B cell (primary cell): ENCODE results near the gene TPST1. TPM values are rescaled to one million over a fixed set of nuclear protein-coding genes. Genes with fewer than 3 reads are reported as not detected.

ENCODE experiments used
- ATAC-seq: fragments of 200-7000 bp; cut with Tn5 transposase; one replicate; pipeline ENCODE4 v1.10.0; 2021; ENCODE audit warnings: low read depth, mild to moderate bottlenecking, moderate number of reproducible peaks, moderate library complexity
- CTCF ChIA-PET: fragments of 350-600 bp; sonication (Branson Sonifier 250); formaldehyde crosslinking; loops from one replicate; lab custom pipeline; 2021; ENCODE audit warnings: antibody characterized with exemption, inconsistent platforms; lab: Charles Lee
- POLR2A ChIA-PET: fragments of 350-600 bp; sonication (Branson Sonifier 250); formaldehyde crosslinking; loops from one replicate; lab custom pipeline; 2021; ENCODE audit warnings: antibody characterized with exemption; lab: Charles Lee
- DNase-seq: peaks from one replicate; pipeline ENCODE4 v3.0.0; 2013
- H2AFZ ChIP-seq: 2 replicates; pipeline ENCODE4 v1.6.1; 2012; ENCODE audit warnings: mild to moderate bottlenecking, low read depth, low read length; ENCODE audit not compliant: insufficient read depth, poor library complexity, severe bottlenecking
- H3K27ac ChIP-seq, 2 donors: 1 replicate in 1 of 2; 2 replicates in 1 of 2; pipeline ENCODE4 v1.5.1; 2012 to 2013; ENCODE audit warnings: low read length in 2 of 2, mild to moderate bottlenecking in 2 of 2, moderate library complexity in 1 of 2
- H3K27me3 ChIP-seq, 4 experiments: fragments of 200-600 bp in 1 of 4; sonication (generic) in 1 of 4; replicated peaks in 1 of 4; 1 replicate in 2 of 4; 2 replicates in 2 of 4; pipeline versions ENCODE4 v1.6.1 to v1.7.0; 2013 to 2016; ENCODE audit warnings: low read length in 3 of 4, mild to moderate bottlenecking in 2 of 4, mixed read lengths in 1 of 4, moderate library complexity in 1 of 4; ENCODE audit not compliant: insufficient read depth in 4 of 4, control insufficient read depth in 3 of 4; ENCODE audit errors: control extremely low read depth in 1 of 4
- H3K36me3 ChIP-seq, 2 experiments: replicated peaks in 1 of 2; 1 replicate in 1 of 2; 2 replicates in 1 of 2; pipeline versions ENCODE4 v1.6.1 to v1.7.1; 2013; ENCODE audit warnings: low read length in 1 of 2; ENCODE audit not compliant: insufficient read depth in 2 of 2, control insufficient read depth in 1 of 2; ENCODE audit errors: control extremely low read depth in 1 of 2, extremely low read depth in 1 of 2
- H3K4me1 ChIP-seq, 2 donors: fragments of 200-600 bp in 1 of 2; sonication (generic) in 1 of 2; 1 replicate in 1 of 2; 2 replicates in 1 of 2; pipeline versions ENCODE4 v1.5.1 to v1.6.1; 2013 to 2017; ENCODE audit warnings: low read length in 2 of 2; ENCODE audit not compliant: control insufficient read depth in 2 of 2, insufficient read depth in 2 of 2
- H3K4me2 ChIP-seq: replicated peaks from 2 replicates; pipeline ENCODE3; 2012; ENCODE audit warnings: mild to moderate bottlenecking, low read depth, low read length; ENCODE audit not compliant: poor library complexity, severe bottlenecking
- H3K4me3 ChIP-seq, 5 experiments: fragments of 200-600 bp in 1 of 5; sonication (generic) in 1 of 5; 1 replicate in 3 of 5; 2 replicates in 2 of 5; pipeline versions ENCODE4 v1.5.1 to v1.7.0; 2011 to 2016; ENCODE audit warnings: low read length in 4 of 5, mild to moderate bottlenecking in 4 of 5, low read depth in 2 of 5, control low read depth in 1 of 5, moderate library complexity in 1 of 5; ENCODE audit not compliant: insufficient read depth in 1 of 5; ENCODE audit errors: control extremely low read depth in 1 of 5, extremely low read depth in 1 of 5
- H3K79me2 ChIP-seq: fragments of 200-600 bp; sonication (generic); one replicate; pipeline ENCODE4 v1.6.0; 2016; ENCODE audit warnings: low read length; ENCODE audit not compliant: control insufficient read depth, insufficient read depth
- H3K9ac ChIP-seq: fragments of 200-600 bp; sonication (generic); 2 replicates; pipeline ENCODE4 v1.6.1; 2017; ENCODE audit warnings: mild to moderate bottlenecking, low read length, moderate library complexity
- H3K9me3 ChIP-seq, 3 donors: one replicate each; pipeline versions ENCODE4 v1.6.1 to v1.7.1; 2013; ENCODE audit warnings: low read length in 2 of 3; ENCODE audit not compliant: control insufficient read depth in 2 of 3, insufficient read depth in 1 of 3; ENCODE audit errors: control extremely low read depth in 1 of 3
- H4K20me1 ChIP-seq: 2 replicates; pipeline ENCODE4 v1.6.0; 2012; ENCODE audit warnings: mild to moderate bottlenecking, low read length; ENCODE audit not compliant: insufficient read depth, control insufficient read depth, poor library complexity, severe bottlenecking
- H3K27ac Mint-ChIP-seq: one replicate; pipeline ENCODE4 v1.8.0; 2021; ENCODE audit warnings: mixed read lengths
- H3K27me3 Mint-ChIP-seq: one replicate; pipeline ENCODE4 v1.8.0; 2021; ENCODE audit warnings: mixed read lengths
- H3K4me1 Mint-ChIP-seq: one replicate; pipeline ENCODE4 v1.8.0; 2021; ENCODE audit warnings: mixed read lengths
- H3K4me3 Mint-ChIP-seq: one replicate; pipeline ENCODE4 v1.8.0; 2021; ENCODE audit warnings: mixed read lengths
- H3K9me3 Mint-ChIP-seq: one replicate; pipeline ENCODE4 v1.8.0; 2022; ENCODE audit warnings: mixed read lengths; ENCODE audit not compliant: insufficient read depth
- EZH2 ChIP-seq: IDR thresholded peaks from 2 replicates; pipeline ENCODE4 v1.6.1; 2012; ENCODE audit warnings: borderline replicate concordance, low read depth, mild to moderate bottlenecking, moderate library complexity, low read length; ENCODE audit not compliant: insufficient read depth, poor library complexity, severe bottlenecking
- WGBS: methylation state at CpG from one replicate; pipeline ENCODE4 v1.1.5; 2013; ENCODE audit warnings: missing lambda C conversion rate; ENCODE audit not compliant: insufficient coverage; 5-methylcytosine and 5-hydroxymethylcytosine counted together
- intact Hi-C: fragments of 100-400 bp; cut with micrococcal nuclease; formaldehyde crosslinking; loops from one replicate; pipeline ENCODE4 v1.10.0; 2022
- polyA plus RNA-seq: library from polyadenylated mRNA; depleted of rRNA; stranded (reverse); fragments of >200 nt; gene quantifications from 2 replicates; pipeline ENCODE4 v1.2.3, GENCODE V29; 2012
- small RNA-seq: library from RNA; depleted of rRNA; stranded (forward); fragments of <200 nt; gene quantifications from one replicate; pipeline ENCODE3, GENCODE V24; 2012; ENCODE audit warnings: low replicate concordance, low read depth; ENCODE audit not compliant: insufficient read length
- total RNA-seq, 2 donors: library from RNA; stranded (reverse); fragments of 120-200 nt in 1 of 2; gene quantifications; 1 replicate in 1 of 2; 2 replicates in 1 of 2; pipeline versions ENCODE4 v1.2.3 to v1.2.4, GENCODE V29; 2013 to 2022
- TF ChIP-seq, protein P1 (sequence below): fragments of 200-600 bp; IDR thresholded peaks from one replicate; pipeline ENCODE4 v1.8.0; 2022; ENCODE audit warnings: antibody characterized with exemption, mild to moderate bottlenecking

The TPST1 gene
- total and polyA plus RNA-seq, 2 donors (not counting 1 experiment from before 2014, with no cell fraction given), result 13.0 to 17.0 TPM

DNA sequence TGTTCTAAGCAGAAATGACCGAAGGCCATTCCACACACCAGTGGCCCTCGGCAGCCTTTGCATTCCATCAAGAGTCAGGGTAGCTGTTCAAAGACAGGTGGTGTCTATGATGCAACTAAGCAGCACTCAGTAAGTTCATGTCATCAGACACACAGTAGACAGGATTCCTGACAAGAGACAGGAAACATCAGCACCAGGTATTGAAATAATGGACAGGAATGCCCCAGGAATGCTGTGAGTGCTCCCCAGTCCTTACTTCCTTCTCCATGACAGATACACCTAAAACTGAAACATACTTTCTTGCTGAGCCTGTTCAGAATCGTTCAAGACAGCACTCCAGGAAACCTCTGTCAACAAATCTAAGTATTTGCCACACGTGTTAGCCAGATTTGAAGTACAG lies 204.4 kb downstream of the TPST1 start:
- Histone ChIP-seq H3K79me2 (no peaks in the 10 kb centered on the region), H3K4me2 (no peak overlapping the region), H3K27me3 (no peaks in the 10 kb centered on the region), H4K20me1 (no peaks in the 10 kb centered on the region), H3K27ac (no peak overlapping the region), H3K4me1 (peaks cover 8 to 15% of the 10 kb centered on the region in 2 donors), H3K4me3 (no peak overlapping the region), H3K9me3 (peaks cover 0 to 5% (median 0%) of the 10 kb centered on the region in 3 donors), H3K9ac (no peak overlapping the region), H2AFZ (no peak overlapping the region), H3K36me3 (peaks cover 0 to 9% of the 10 kb centered on the region in 2 experiments)
- ATAC-seq (no peak), DNase-seq (no peak)
- no peaks in the 10 kb centered on the region for H3K27me3 Mint-ChIP-seq
- H3K4me1 Mint-ChIP-seq, result peaks cover 11% of the 10 kb centered on the region
- ChIA-PET CTCF (no interaction called here), POLR2A (no interaction called here)
- WGBS, result 74% methylated on average over 3 of the region's 4 CpGs
- H3K27ac Mint-ChIP-seq, result no peak overlapping the region
- intact Hi-C loops, result no loop called here
- TF ChIP-seq, protein P1, sequence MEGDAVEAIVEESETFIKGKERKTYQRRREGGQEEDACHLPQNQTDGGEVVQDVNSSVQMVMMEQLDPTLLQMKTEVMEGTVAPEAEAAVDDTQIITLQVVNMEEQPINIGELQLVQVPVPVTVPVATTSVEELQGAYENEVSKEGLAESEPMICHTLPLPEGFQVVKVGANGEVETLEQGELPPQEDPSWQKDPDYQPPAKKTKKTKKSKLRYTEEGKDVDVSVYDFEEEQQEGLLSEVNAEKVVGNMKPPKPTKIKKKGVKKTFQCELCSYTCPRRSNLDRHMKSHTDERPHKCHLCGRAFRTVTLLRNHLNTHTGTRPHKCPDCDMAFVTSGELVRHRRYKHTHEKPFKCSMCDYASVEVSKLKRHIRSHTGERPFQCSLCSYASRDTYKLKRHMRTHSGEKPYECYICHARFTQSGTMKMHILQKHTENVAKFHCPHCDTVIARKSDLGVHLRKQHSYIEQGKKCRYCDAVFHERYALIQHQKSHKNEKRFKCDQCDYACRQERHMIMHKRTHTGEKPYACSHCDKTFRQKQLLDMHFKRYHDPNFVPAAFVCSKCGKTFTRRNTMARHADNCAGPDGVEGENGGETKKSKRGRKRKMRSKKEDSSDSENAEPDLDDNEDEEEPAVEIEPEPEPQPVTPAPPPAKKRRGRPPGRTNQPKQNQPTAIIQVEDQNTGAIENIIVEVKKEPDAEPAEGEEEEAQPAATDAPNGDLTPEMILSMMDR, result no peak
- TF ChIP-seq EZH2, result no peak
- no peak overlapping the region for H3K4me3 Mint-ChIP-seq
- H3K9me3 Mint-ChIP-seq, result no peaks in the 10 kb centered on the region

Small RNAs within 50 kb of the gene (small RNA-seq; reads per million reads assigned to genes)
- gene RNU6-313P, result not detected

Other genes with a start within 250 kb of the TPST1 start
- 65.4 and 66.4 TPM in 2 replicates for gene GUSB, start 223.1 kb upstream of the TPST1 start, total RNA-seq
- 79.5 and 91.4 TPM in 2 replicates for gene GUSB, start 223.1 kb upstream of the TPST1 start, polyA plus RNA-seq
- gene ASL, start 129.5 kb upstream of the TPST1 start, total RNA-seq, result 48.7 and 48.8 TPM in 2 replicates
- 38.0 and 39.7 TPM in 2 replicates for gene ASL, start 129.5 kb upstream of the TPST1 start, polyA plus RNA-seq
- gene CRCP, start 90.5 kb upstream of the TPST1 start, total RNA-seq, result 37.0 and 39.6 TPM in 2 replicates
- gene CRCP, start 90.5 kb upstream of the TPST1 start, polyA plus RNA-seq, result 20.8 and 26.5 TPM in 2 replicates